Stimulated activated naive CD8-positive, alpha-beta T cell treated with anti-CD3 and anti-CD28 coated beads, Interleukin-15, amount 100 ng/mL, for 72 hours (primary cell): ENCODE results near the gene CARMIL1.

Experiments
- ATAC-seq: fragments of 150-1000 bp; cut with Tn5 transposase; 2 replicates; pipeline ENCODE4 v1.10.0; 2021; ENCODE audit warnings: mild to moderate bottlenecking, moderate library complexity
- DNase-seq, 2 donors: peaks; one replicate each; pipeline ENCODE4 v3.0.0; 2021 to 2022
- H3K27ac Mint-ChIP-seq, 2 donors: one replicate each; pipeline ENCODE4 v1.8.0; 2022; ENCODE audit warnings: mild to moderate bottlenecking in 2 of 2, mixed read lengths in 2 of 2, moderate library complexity in 2 of 2
- H3K27me3 Mint-ChIP-seq: one replicate; pipeline ENCODE4 v1.8.0; 2022; ENCODE audit warnings: mixed read lengths
- H3K4me1 Mint-ChIP-seq: one replicate; pipeline ENCODE4 v1.8.0; 2022; ENCODE audit warnings: mild to moderate bottlenecking, mixed read lengths
- H3K4me3 Mint-ChIP-seq, 2 donors: one replicate each; pipeline ENCODE4 v1.8.0; 2022; ENCODE audit warnings: mild to moderate bottlenecking in 2 of 2, mixed read lengths in 2 of 2, moderate library complexity in 1 of 2
- H3K9me3 Mint-ChIP-seq, 2 donors: one replicate each; pipeline ENCODE4 v1.8.0; 2022; ENCODE audit warnings: mixed read lengths in 2 of 2

The CARMIL1 gene

GRCh38 chr6:25641940-25642666 lies 362.9 kb downstream of the CARMIL1 start:
- Mint-ChIP-seq H3K4me3 (no peak overlapping the region), H3K27ac (peak overlapping the region in 1 of 2 donors; percentile 59), H3K27me3 (peaks cover 70% of the 10 kb centered on the region), H3K4me1 (no peaks in the 10 kb centered on the region), H3K9me3 (peaks cover 0 to 4% of the 10 kb centered on the region in 2 donors)
- DNase-seq (no peak), ATAC-seq (no peak)

GRCh38 chr6:25642667-25643328 lies 363.6 kb downstream of the CARMIL1 start:
- ATAC-seq (no peak), DNase-seq (no peak)
- H3K4me1 Mint-ChIP-seq, result no peaks in the 10 kb centered on the region
- H3K9me3 Mint-ChIP-seq, result peaks cover 0 to 4% of the 10 kb centered on the region in 2 donors
- H3K27ac Mint-ChIP-seq, result no peak overlapping the region
- H3K4me3 Mint-ChIP-seq, result no peak overlapping the region
- peaks cover 65% of the 10 kb centered on the region for H3K27me3 Mint-ChIP-seq

- H3K27me3 Mint-ChIP-seq, result peaks cover 58% of the 10 kb centered on the region
Measured at GRCh38 chr6:25645916-25646315, 366.7 kb downstream of the CARMIL1 start.

GRCh38 chr6:25649611-25650010 lies 370.4 kb downstream of the CARMIL1 start:
- DNase-seq (no peak), ATAC-seq (no peak)
- no peaks in the 10 kb centered on the region for H3K9me3 Mint-ChIP-seq
- H3K4me1 Mint-ChIP-seq, result peaks cover 5% of the 10 kb centered on the region
- H3K4me3 Mint-ChIP-seq, result no peak overlapping the region
- H3K27me3 Mint-ChIP-seq, result peaks cover 52% of the 10 kb centered on the region
- no peak overlapping the region for H3K27ac Mint-ChIP-seq

More at GRCh38 chr6:25645916-25646315, 366.7 kb downstream of the CARMIL1 start:
- Mint-ChIP-seq H3K4me1 (no peaks in the 10 kb centered on the region), H3K27ac (no peak overlapping the region), H3K4me3 (no peak overlapping the region), H3K9me3 (peaks cover 0 to 4% of the 10 kb centered on the region in 2 donors)
- no peak for DNase-seq
- ATAC-seq, result no peak

GRCh38 chr6:25652007-25652515 lies 372.9 kb downstream of the CARMIL1 start, which contains the start of gene SCGN:
SCGN (plus strand) TSS chr6:25652215; CDS start chr6:25652404, 189 bp downstream.
- Mint-ChIP-seq H3K27ac (no peak within 1 kb of the TSS), H3K4me3 (no peak within 1 kb of the TSS), H3K4me1 (peaks cover 5% of the 10 kb centered on the region), H3K27me3 (peaks cover 44% of the 10 kb centered on the region), H3K9me3 (no peaks in the 10 kb centered on the region)
- ATAC-seq (peak; percentile 56), DNase-seq (peak; percentile 26 to 32)

GRCh38 chr6:25655723-25656122 lies 376.5 kb downstream of the CARMIL1 start:
- ATAC-seq (no peak), DNase-seq (no peak)
- Mint-ChIP-seq H3K9me3 (no peaks in the 10 kb centered on the region), H3K4me1 (peaks cover 5% of the 10 kb centered on the region), H3K27ac (no peak overlapping the region), H3K27me3 (peaks cover 43% of the 10 kb centered on the region), H3K4me3 (no peak overlapping the region)

GRCh38 chr6:25659633-25660368 lies 380.6 kb downstream of the CARMIL1 start:
- Mint-ChIP-seq H3K27ac (no peak overlapping the region), H3K4me1 (no peaks in the 10 kb centered on the region), H3K9me3 (no peaks in the 10 kb centered on the region), H3K27me3 (peaks cover 30% of the 10 kb centered on the region), H3K4me3 (no peak overlapping the region)
- ATAC-seq, result no peak
- no peak for DNase-seq

- Mint-ChIP-seq H3K27me3 (peaks cover 30% of the 10 kb centered on the region), H3K27ac (no peak overlapping the region), H3K4me1 (no peaks in the 10 kb centered on the region), H3K4me3 (no peak overlapping the region), H3K9me3 (no peaks in the 10 kb centered on the region)
- DNase-seq, result peak in 1 of 2 donors; percentile 15
- peak; percentile 89 for ATAC-seq
Measured at GRCh38 chr6:25660512-25660911, 381.3 kb downstream of the CARMIL1 start.

- no peaks in the 10 kb centered on the region for H3K4me1 Mint-ChIP-seq
- H3K9me3 Mint-ChIP-seq, result no peaks in the 10 kb centered on the region
- no peak overlapping the region for H3K4me3 Mint-ChIP-seq
- ATAC-seq, result no peak
- DNase-seq, result no peak
- no peak overlapping the region for H3K27ac Mint-ChIP-seq
- peaks cover 30% of the 10 kb centered on the region for H3K27me3 Mint-ChIP-seq
Measured at GRCh38 chr6:25661129-25661779, 382.1 kb downstream of the CARMIL1 start.

GRCh38 chr6:25665455-25665854 lies 386.3 kb downstream of the CARMIL1 start:
- ATAC-seq (no peak), DNase-seq (no peak)
- H3K9me3 Mint-ChIP-seq, result no peaks in the 10 kb centered on the region
- no peak overlapping the region for H3K4me3 Mint-ChIP-seq
- H3K27me3 Mint-ChIP-seq, result peaks cover 29% of the 10 kb centered on the region
- H3K4me1 Mint-ChIP-seq, result no peaks in the 10 kb centered on the region
- H3K27ac Mint-ChIP-seq, result no peak overlapping the region

GRCh38 chr6:25669413-25669812 lies 390.2 kb downstream of the CARMIL1 start:
- H3K4me3 Mint-ChIP-seq, result no peak overlapping the region
- H3K27me3 Mint-ChIP-seq, result peaks cover 18% of the 10 kb centered on the region
- H3K27ac Mint-ChIP-seq, result no peak overlapping the region
- ATAC-seq, result no peak
- H3K4me1 Mint-ChIP-seq, result no peaks in the 10 kb centered on the region
- H3K9me3 Mint-ChIP-seq, result no peaks in the 10 kb centered on the region
- DNase-seq, result no peak
